HFFc6 (cell line): Measurements from ENCODE around the gene TRPM4. TPM values are rescaled to one million over a fixed set of nuclear protein-coding genes. Genes with fewer than 3 reads are reported as not detected.

ENCODE experiments used
- DNase-seq: peaks from one replicate; pipeline ENCODE4 v3.0.0-alpha.2; 2018
- H3K27ac Mint-ChIP-seq: 2 replicates; pipeline ENCODE4 v1.8.0; 2020; ENCODE audit warnings: mild to moderate bottlenecking, mixed read lengths
- H3K27me3 Mint-ChIP-seq: 2 replicates; pipeline ENCODE4 v1.8.0; 2021; ENCODE audit warnings: mild to moderate bottlenecking, moderate library complexity, mixed read lengths; ENCODE audit not compliant: insufficient read depth
- H3K36me3 Mint-ChIP-seq: 2 replicates; pipeline ENCODE4 v1.8.0; 2021; ENCODE audit warnings: low read depth, mixed read lengths
- H3K4me1 Mint-ChIP-seq: 2 replicates; pipeline ENCODE4 v1.8.0; 2020; ENCODE audit warnings: low read depth, mixed read lengths
- H3K4me3 Mint-ChIP-seq: 2 replicates; pipeline ENCODE4 v1.8.0; 2020; ENCODE audit warnings: mild to moderate bottlenecking, moderate library complexity, mixed read lengths
- H3K9me3 Mint-ChIP-seq: 2 replicates; pipeline ENCODE4 v1.8.0; 2020; ENCODE audit warnings: mild to moderate bottlenecking, mixed read lengths
- CTCF ChIP-seq: fragments of 200-600 bp; sonication (generic); IDR thresholded peaks from 2 replicates; pipeline ENCODE4 v1.5.0; 2021; ENCODE audit warnings: antibody characterized with exemption, mild to moderate bottlenecking
- total RNA-seq, 6 experiments: library from RNA; stranded (reverse); fragmentation: NEBNext Ultra II Directional; extraction: Animal tissue kit (Norgen Biotek cat#: 25700); gene quantifications; 2 replicates in 1 of 6; 3 replicates in 5 of 6; pipeline ENCODE4 v1.2.3, GENCODE V29; 2021

The TRPM4 gene
- total RNA-seq, 6 experiments from 2014 or later, result 25.5 to 32.5 (median 30.5) TPM

- Mint-ChIP-seq H3K27me3 (peaks cover 6% of the 10 kb centered on the region), H3K9me3 (no peaks in the 10 kb centered on the region), H3K4me3 (no peak overlapping the region), H3K27ac (no peak overlapping the region), H3K36me3 (no peaks in the 10 kb centered on the region), H3K4me1 (peaks cover 10% of the 10 kb centered on the region)
- no peak for DNase-seq
- TF ChIP-seq CTCF, result no peak
Observed at GRCh38 chr19:49129238-49129583, 28.4 kb upstream of the TRPM4 start.

- Mint-ChIP-seq H3K27ac (no peak overlapping the region), H3K4me3 (no peak overlapping the region), H3K9me3 (no peaks in the 10 kb centered on the region), H3K27me3 (peaks cover 6% of the 10 kb centered on the region), H3K4me1 (peaks cover 10% of the 10 kb centered on the region), H3K36me3 (no peaks in the 10 kb centered on the region)
- no peak for DNase-seq
- no peak for TF ChIP-seq CTCF
Observed at GRCh38 chr19:49130325-49130724, 27.3 kb upstream of the TRPM4 start.

DNA sequence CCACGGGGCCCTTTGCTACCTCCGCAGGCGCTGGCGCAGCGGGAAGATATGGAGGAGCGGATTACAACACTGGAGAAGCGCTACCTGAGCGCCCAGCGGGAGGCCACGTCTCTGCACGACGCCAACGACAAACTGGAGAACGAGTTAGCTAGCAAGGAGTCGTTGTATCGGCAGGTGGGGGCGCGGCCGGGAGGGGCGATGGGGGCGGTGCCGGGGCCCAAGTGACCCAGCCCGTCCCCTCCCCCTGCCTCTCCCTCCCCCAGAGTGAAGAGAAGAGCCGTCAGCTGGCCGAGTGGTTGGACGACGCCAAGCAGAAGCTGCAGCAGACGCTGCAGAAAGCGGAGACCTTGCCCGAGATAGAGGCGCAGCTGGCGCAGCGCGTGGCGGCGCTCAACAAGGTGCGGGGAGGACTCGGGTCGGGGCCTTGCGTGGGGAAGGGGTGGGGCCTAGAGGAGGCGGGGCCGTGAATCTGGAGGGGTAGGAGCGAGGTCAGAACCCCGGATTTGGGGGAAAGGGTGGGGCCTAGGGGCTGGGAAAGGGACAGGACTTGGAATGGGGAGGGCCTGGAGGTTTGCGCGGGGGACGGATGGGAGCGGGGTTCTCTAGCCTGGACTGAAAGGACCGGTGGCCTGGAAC, 24.5 kb upstream of the TRPM4 start:
- Mint-ChIP-seq H3K4me1 (peaks cover 8% of the 10 kb centered on the region), H3K27me3 (peaks cover 7% of the 10 kb centered on the region), H3K4me3 (no peak overlapping the region), H3K27ac (no peak overlapping the region), H3K9me3 (no peaks in the 10 kb centered on the region), H3K36me3 (no peaks in the 10 kb centered on the region)
- no peak for DNase-seq
- no peak for TF ChIP-seq CTCF

DNA sequence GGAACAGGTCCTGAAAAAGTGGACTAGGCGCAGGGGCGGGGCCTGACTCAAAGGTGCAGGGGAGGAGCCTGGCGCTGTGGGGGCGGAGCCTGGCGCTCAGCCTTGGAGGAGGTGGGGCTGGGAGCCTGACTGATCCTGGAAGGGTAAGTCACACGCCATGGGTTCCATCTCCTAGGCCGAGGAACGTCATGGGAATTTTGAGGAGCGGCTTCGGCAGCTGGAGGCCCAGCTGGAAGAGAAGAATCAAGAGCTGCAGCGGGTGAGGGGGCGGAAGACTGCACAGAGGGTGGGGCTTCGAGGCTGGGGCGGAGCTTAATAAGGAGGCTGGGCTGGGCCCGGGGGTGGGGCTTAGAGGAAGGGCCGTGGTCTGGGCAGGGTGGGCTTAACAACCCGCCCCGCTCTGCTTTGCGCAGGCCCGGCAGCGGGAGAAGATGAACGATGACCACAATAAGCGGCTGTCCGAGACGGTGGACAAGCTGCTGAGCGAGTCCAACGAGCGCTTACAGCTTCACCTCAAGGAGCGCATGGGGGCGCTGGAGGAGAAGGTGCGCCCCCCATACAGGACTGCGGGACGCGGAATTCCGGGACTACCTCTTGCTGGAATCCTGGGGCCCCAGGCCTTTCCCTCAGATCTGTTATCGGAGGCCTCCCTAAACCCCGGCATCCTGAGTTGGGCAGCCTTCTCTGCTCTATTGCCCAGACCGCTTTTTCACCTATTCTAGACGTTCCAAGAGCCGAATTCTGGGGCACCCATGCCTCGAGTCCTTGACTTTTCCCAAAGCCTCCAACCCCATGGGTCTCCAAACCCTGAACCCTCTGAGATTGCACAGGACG, 23.8 kb upstream of the TRPM4 start:
- Mint-ChIP-seq H3K4me3 (no peak overlapping the region), H3K9me3 (no peaks in the 10 kb centered on the region), H3K36me3 (no peaks in the 10 kb centered on the region), H3K27me3 (peaks cover 5% of the 10 kb centered on the region), H3K27ac (no peak overlapping the region), H3K4me1 (peaks cover under 1% of the 10 kb centered on the region; the same call in 1 of the 2 replicates)
- DNase-seq, result no peak
- no peak for TF ChIP-seq CTCF

- no peak overlapping the region for H3K4me3 Mint-ChIP-seq
- no peaks in the 10 kb centered on the region for H3K4me1 Mint-ChIP-seq
- no peak for TF ChIP-seq CTCF
- H3K9me3 Mint-ChIP-seq, result no peaks in the 10 kb centered on the region
- no peaks in the 10 kb centered on the region for H3K36me3 Mint-ChIP-seq
- peaks cover 9% of the 10 kb centered on the region for H3K27me3 Mint-ChIP-seq
- no peak for DNase-seq
- H3K27ac Mint-ChIP-seq, result no peak overlapping the region
Observed at GRCh38 chr19:49135686-49136085, 21.9 kb upstream of the TRPM4 start.
